Kidney (tissue), 14 donors: Measurements from ENCODE around the gene ASB9. TPM values are rescaled to one million over a fixed set of nuclear protein-coding genes. Genes with fewer than 3 reads are reported as not detected.
"Not testable (repeated sequence)": the region's sequence is repeated elsewhere in the genome, so short reads cannot be mapped to it uniquely, and the experiment has no call there.

Source experiments
- DNase-seq, 5 donors: peaks; one replicate each; pipeline ENCODE4 v3.0.0-alpha.2; 2013 to 2020
- FAIRE-seq: peaks from 2 replicates; lab custom pipeline; 2012; peaks lifted over from hg19 to GRCh38; lab: Jason Lieb, UNC
- H3K27ac ChIP-seq, 2 donors: one replicate each; pipeline ENCODE4 v1.7.0; 2013; ENCODE audit warnings: low read depth in 2 of 2, low read length in 2 of 2, inconsistent platforms in 1 of 2
- H3K27me3 ChIP-seq: one replicate; pipeline ENCODE4 v1.7.1; 2013; ENCODE audit warnings: low read length, inconsistent platforms; ENCODE audit not compliant: control insufficient read depth, insufficient read depth
- H3K36me3 ChIP-seq, 3 donors: one replicate each; pipeline versions ENCODE4 v1.7.0 to v1.7.1; 2013; ENCODE audit warnings: low read length in 3 of 3, control low read depth in 1 of 3, inconsistent platforms in 1 of 3; ENCODE audit not compliant: insufficient read depth in 3 of 3, control insufficient read depth in 2 of 3
- H3K4me1 ChIP-seq, 3 donors: one replicate each; pipeline versions ENCODE4 v1.7.0 to v1.7.1; 2013; ENCODE audit warnings: low read length in 3 of 3, inconsistent platforms in 1 of 3, low read depth in 1 of 3; ENCODE audit not compliant: control insufficient read depth in 2 of 3, insufficient read depth in 2 of 3
- H3K4me3 ChIP-seq, 3 donors: one replicate each; pipeline versions ENCODE4 v1.7.0 to v1.8.1; 2013; ENCODE audit warnings: low read length in 3 of 3, control low read depth in 1 of 3, inconsistent platforms in 1 of 3
- H3K9ac ChIP-seq, 3 donors: one replicate each; pipeline versions ENCODE4 v1.7.0 to v1.7.1; 2013; ENCODE audit warnings: low read length in 3 of 3, control low read depth in 1 of 3, inconsistent platforms in 1 of 3
- H3K9me3 ChIP-seq, 3 donors: one replicate each; pipeline versions ENCODE4 v1.7.0 to v1.7.1; 2013; ENCODE audit warnings: low read length in 3 of 3, control low read depth in 1 of 3, inconsistent platforms in 1 of 3; ENCODE audit not compliant: control insufficient read depth in 2 of 3, insufficient read depth in 1 of 3
- intact Hi-C: fragments of 100-400 bp; cut with DNase I; formaldehyde crosslinking; loops from one replicate; pipeline ENCODE4 v1.11.1; 2022
- polyA plus RNA-seq: library from polyadenylated mRNA; stranded (reverse); fragments of 350-450 nt; fragmentation: Illumina TruSeq; extraction: RNeasy Lipid Tissue Mini Kit (QIAGEN cat#74804); gene quantifications from one replicate; pipeline ENCODE4 v1.2.3, GENCODE V29; 2014; ENCODE audit warnings: low read depth, low replicate concordance; ENCODE audit not compliant: insufficient read depth
- total RNA-seq: library from RNA; stranded (reverse); fragmentation: NEBNext Ultra II Directional; extraction: Animal tissue kit (Norgen Biotek cat#: 25700); gene quantifications from one replicate; pipeline ENCODE4 v1.2.1, GENCODE V29; 2021
- TF ChIP-seq, protein P1 (sequence below): IDR thresholded peaks from 3 replicates; pipeline ENCODE4 v1.5.1; 2012; ENCODE audit warnings: mild to moderate bottlenecking, moderate library complexity, borderline replicate concordance; ENCODE audit not compliant: insufficient read depth; ENCODE audit errors: extremely low read depth
- donor health status: control.
- donor health status: control.
- donor health status: control.
- donor health status: control.
- donor health status: control.
- donor health status: DM: yes; HTN: yes; CAD: no.
- donor health status: Normal renal cell carcinoma (clear cell type).

ASB9 gene
- total and polyA plus RNA-seq, 2 donors from 2014 or later = 2.6 to 15.7 TPM

DNA sequence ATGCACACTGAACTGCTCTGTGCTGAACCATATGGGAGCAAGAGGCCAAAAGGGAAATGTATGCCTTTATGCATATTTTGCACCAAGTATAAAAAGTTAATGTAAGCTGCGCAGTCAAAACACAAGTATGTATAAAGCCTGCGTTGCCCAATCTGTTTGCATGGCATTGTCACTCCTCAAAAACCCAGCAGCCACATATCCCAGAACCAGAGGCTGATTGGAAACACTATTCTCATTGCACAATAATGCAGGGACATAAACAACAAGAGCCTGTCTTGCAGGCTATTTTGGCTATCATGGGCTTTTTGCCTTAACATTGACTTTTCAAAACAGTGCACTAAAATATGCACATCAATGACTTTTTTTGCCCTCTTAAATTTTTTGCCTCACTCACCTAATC is 5.1 kb upstream of the ASB9 start:
- Histone ChIP-seq H3K36me3 (no peaks in the 10 kb centered on the region), H3K27me3 (peaks cover 2% of the 10 kb centered on the region), H3K9ac (no peak overlapping the region), H3K27ac (no peak overlapping the region), H3K9me3 (no peaks in the 10 kb centered on the region), H3K4me1 (peaks cover 0 to 5% (median 0%) of the 10 kb centered on the region in 3 donors), H3K4me3 (no peak overlapping the region)
- TF ChIP-seq, protein P1, sequence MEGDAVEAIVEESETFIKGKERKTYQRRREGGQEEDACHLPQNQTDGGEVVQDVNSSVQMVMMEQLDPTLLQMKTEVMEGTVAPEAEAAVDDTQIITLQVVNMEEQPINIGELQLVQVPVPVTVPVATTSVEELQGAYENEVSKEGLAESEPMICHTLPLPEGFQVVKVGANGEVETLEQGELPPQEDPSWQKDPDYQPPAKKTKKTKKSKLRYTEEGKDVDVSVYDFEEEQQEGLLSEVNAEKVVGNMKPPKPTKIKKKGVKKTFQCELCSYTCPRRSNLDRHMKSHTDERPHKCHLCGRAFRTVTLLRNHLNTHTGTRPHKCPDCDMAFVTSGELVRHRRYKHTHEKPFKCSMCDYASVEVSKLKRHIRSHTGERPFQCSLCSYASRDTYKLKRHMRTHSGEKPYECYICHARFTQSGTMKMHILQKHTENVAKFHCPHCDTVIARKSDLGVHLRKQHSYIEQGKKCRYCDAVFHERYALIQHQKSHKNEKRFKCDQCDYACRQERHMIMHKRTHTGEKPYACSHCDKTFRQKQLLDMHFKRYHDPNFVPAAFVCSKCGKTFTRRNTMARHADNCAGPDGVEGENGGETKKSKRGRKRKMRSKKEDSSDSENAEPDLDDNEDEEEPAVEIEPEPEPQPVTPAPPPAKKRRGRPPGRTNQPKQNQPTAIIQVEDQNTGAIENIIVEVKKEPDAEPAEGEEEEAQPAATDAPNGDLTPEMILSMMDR = no peak
- intact Hi-C loops = no loop called here
- DNase-seq (no peak), FAIRE-seq (no peak)

DNA sequence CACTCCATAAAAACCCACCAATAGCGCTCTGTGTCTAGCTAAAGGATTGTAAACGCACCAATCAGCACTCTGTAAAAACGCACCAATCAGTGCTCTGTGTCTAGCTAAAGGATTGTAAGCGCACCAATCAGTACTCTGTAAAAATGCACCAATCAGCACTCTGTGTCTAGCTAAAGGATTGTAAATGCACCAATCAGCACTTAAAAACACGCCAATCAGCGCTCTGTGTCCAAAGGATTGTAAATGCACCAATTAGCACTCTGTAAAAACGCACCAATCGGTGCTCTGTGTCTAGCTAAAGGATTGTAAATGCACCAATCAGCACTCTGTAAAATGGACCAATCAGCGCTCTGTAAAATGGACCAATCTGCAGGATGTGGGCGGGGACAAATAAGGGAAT is 3.4 kb upstream of the ASB9 start:
- intact Hi-C loops, H3K27me3 ChIP-seq, H3K9me3 ChIP-seq, FAIRE-seq, DNase-seq, H3K4me3 ChIP-seq, H3K27ac ChIP-seq, H3K4me1 ChIP-seq, H3K36me3 ChIP-seq, H3K9ac ChIP-seq: not testable (repeated sequence)

DNA sequence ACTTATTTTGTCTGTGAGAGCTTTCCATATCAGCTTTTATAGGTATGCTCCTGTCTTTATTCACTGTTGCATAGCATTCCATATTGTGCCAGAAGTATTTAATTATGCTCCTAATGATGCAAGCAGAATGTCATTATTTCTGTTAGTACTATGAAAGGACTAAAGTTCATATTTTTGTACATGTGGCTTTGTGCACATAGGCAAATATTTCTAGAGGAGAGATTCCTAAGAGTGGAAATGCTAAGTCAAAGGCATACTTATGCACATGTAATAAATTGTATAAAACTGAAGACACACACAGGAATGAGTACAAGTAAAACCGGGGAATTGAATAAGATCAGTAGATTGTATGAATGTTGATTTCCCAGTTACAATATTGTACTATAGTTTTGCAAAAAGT is 1.9 kb upstream of the ASB9 start:
- Histone ChIP-seq H3K4me1 (no peaks in the 10 kb centered on the region), H3K27me3 (peaks cover 2% of the 10 kb centered on the region), H3K36me3 (no peaks in the 10 kb centered on the region), H3K9ac (no peak overlapping the region), H3K27ac (no peak overlapping the region), H3K4me3 (no peak overlapping the region), H3K9me3 (no peaks in the 10 kb centered on the region)
- no peak for DNase-seq
- intact Hi-C loops = no loop called here
- no peak for FAIRE-seq
- TF ChIP-seq, protein P1 = no peak

DNA sequence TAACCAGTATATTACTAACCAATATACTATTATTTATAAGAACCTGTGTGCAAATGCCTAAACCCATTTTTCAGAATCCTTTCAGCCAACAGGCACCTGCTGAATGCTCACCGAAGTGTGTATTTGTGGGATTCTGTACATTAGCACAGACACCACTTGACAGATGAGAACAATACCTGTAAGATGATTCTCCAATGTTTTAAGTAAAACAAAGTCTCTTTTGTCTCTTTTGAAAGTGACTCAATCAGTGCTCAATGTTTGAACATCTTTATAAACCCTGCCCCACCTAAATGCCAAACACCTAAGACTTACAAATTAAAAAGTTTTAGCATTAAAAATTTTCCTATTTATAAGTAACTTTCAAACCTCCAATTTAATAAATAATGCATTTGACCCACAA is 763 bp downstream of the ASB9 start:
- FAIRE-seq (no peak), DNase-seq (no peak)
- Histone ChIP-seq H3K27me3 (peaks cover 4% of the 10 kb centered on the region), H3K4me3 (peak overlapping the region in 1 of 3 donors; percentile 54), H3K9ac (no peak overlapping the region), H3K36me3 (no peaks in the 10 kb centered on the region), H3K9me3 (no peaks in the 10 kb centered on the region), H3K27ac (peak overlapping the region; percentile 3 to 11), H3K4me1 (no peaks in the 10 kb centered on the region)
- intact Hi-C loops = no loop called here
- TF ChIP-seq, protein P1 = no peak
